IPS-18a (cell line): ENCODE measurements around the gene ACBD4.
A peak's percentile ranks its signal among the peaks of the same experiment; 100 is the strongest.

Source experiments
- H3K27ac ChIP-seq: one replicate; pipeline ENCODE4 v1.5.1; 2013; ENCODE audit warnings: low read length
- H3K27me3 ChIP-seq: one replicate; pipeline ENCODE4 v1.6.1; 2013; ENCODE audit warnings: mild to moderate bottlenecking, low read length; ENCODE audit not compliant: control insufficient read depth, insufficient read depth
- H3K36me3 ChIP-seq: one replicate; pipeline ENCODE4 v1.6.1; 2013; ENCODE audit warnings: low read depth, low read length; ENCODE audit not compliant: control insufficient read depth
- H3K4me1 ChIP-seq: one replicate; pipeline ENCODE4 v1.6.1; 2013; ENCODE audit warnings: low read depth, low read length; ENCODE audit not compliant: control insufficient read depth
- H3K4me3 ChIP-seq: one replicate; pipeline ENCODE4 v1.5.1; 2013; ENCODE audit warnings: low read length
- H3K9ac ChIP-seq: one replicate; pipeline ENCODE4 v1.6.1; 2013; ENCODE audit warnings: mild to moderate bottlenecking, low read length, moderate library complexity
- H3K9me3 ChIP-seq: one replicate; pipeline ENCODE4 v1.6.1; 2013; ENCODE audit warnings: low read depth, low read length; ENCODE audit not compliant: control insufficient read depth

Gene ACBD4, protein sequence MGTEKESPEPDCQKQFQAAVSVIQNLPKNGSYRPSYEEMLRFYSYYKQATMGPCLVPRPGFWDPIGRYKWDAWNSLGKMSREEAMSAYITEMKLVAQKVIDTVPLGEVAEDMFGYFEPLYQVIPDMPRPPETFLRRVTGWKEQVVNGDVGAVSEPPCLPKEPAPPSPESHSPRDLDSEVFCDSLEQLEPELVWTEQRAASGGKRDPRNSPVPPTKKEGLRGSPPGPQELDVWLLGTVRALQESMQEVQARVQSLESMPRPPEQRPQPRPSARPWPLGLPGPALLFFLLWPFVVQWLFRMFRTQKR

DNA sequence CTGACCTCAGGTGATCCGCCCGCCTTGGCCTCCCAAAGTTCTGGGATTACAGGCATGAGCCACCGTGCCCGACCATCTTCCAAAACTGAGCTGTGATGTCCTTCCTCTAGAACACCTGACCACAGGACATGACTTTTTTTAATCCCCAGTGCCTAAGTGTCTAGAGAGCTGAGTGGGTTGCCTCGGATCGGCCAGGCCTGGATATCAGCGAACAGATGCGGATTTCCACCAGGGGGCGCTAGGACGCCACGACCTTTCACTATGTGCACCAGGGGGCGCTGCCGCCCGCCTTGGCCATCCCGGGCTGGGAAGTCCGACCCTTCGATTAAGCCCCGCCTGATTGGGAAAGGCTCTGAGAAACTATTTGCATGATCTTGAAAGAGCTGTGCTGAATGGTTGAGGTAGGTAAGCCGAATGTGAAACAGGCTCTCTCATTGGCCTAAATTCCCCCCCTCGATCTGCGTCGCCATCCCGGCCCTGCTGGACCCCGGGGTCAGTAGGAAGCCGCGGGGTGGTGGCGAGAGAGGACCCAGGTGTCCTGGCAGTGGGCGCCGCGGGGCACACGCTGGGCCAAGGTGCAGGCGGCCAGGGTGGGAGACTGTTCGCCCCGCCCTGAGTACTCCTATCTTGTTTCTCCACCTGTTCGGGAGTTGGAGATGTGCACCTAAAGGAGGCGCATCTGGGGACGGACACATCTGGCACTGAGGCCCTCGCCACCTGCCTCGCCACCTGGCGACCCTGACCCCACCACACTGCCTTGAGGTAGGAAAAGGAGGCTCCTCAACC lies at the start of gene ACBD4:
ACBD4 (plus strand) TSS at position 496 of the 786 bp plus-strand sequence. CDS start 458 bp downstream, outside the sequence.
- Histone ChIP-seq H3K4me1 (peaks cover 5% of the 10 kb centered on the region), H3K27me3 (peaks cover 6% of the 10 kb centered on the region), H3K4me3 (peak within 1 kb of the TSS; percentile 71), H3K9me3 (no peaks in the 10 kb centered on the region), H3K27ac (no peak within 1 kb of the TSS), H3K36me3 (no peaks in the 10 kb centered on the region), H3K9ac (peak within 1 kb of the TSS; percentile 11)

DNA sequence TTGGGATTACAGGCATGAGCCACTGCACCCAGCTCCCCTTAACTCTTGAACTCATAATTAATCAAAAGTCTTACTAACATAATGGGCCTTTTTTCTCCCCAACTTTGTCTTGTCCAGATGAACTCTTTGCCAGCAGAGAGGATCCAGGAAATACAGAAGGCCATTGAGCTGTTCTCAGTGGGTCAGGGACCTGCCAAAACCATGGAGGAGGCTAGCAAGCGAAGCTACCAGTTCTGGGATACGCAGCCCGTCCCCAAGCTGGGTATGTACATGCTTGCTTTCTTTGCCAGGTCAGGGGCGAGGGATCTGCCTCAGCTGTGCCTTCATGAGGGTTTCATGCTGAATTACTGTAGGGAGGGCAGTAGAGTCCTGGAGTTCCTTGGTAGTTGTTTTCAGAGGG lies 49.1 kb upstream of the ACBD4 start:
- no peak overlapping the region for H3K27ac ChIP-seq
- peaks cover 68% of the 10 kb centered on the region for H3K36me3 ChIP-seq
- H3K9me3 ChIP-seq = no peaks in the 10 kb centered on the region
- H3K4me3 ChIP-seq = no peak overlapping the region
- H3K4me1 ChIP-seq = peaks cover 8% of the 10 kb centered on the region
- H3K9ac ChIP-seq = no peak overlapping the region
- no peaks in the 10 kb centered on the region for H3K27me3 ChIP-seq

DNA sequence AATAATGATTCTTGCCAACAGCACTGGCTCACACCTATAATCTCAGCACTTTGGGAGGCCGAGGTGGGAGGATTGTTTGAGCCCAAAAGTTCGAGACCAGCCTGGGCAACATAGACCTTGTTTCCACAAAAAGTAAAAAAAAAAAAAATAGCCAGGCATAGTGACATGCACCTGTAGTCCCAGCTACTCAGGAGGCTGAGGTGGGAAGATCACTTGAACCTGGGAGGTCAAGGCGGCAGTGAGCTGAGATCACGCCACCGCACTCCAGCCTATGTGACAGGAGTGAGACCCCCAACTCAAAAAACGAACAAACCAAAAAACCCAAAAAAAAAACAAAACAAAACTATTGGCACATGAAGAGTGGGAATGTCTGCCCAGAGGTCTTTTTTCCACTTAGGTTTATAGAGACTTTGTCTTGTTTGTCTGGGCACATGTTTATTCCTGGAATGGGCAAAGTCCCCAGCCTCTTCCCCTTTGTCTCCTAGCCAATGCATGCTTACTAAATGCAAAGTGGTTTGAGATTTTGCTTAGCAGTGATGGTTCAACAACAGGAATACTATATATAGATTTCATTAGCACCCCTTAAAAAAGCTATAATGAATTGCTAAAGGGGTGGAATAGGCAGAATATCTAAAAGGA lies 48.5 kb upstream of the ACBD4 start:
- Histone ChIP-seq H3K27me3 (no peaks in the 10 kb centered on the region), H3K4me1 (peaks cover 8% of the 10 kb centered on the region), H3K4me3 (no peak overlapping the region), H3K36me3 (peaks cover 65% of the 10 kb centered on the region), H3K9me3 (no peaks in the 10 kb centered on the region), H3K27ac (no peak overlapping the region), H3K9ac (no peak overlapping the region)

DNA sequence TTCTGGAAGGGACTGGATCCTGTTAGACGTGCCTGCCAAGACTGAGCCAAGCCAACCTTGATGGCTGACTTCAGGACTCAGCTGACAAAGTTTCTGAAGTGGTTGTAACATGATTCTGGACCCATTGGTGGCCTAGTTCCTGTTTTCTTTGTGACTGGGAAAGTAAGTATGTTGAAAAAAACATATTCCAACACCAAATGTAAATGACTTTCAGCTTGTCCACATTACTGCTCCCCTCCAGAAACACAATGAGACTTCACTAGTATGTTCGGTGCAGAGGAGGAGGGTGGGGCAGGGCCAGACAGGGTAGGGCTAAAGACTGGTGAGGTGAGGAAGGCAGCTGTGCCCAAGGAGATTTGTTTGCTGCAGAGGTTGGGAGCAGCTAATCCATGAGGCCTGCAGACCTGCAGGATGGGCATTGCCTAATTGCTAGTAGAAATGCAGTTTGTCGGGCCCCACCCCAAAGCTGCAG lies 47.9 kb upstream of the ACBD4 start:
- H3K9me3 ChIP-seq = no peaks in the 10 kb centered on the region
- H3K4me1 ChIP-seq = peaks cover 8% of the 10 kb centered on the region
- H3K9ac ChIP-seq = no peak overlapping the region
- H3K36me3 ChIP-seq = peaks cover 63% of the 10 kb centered on the region
- no peak overlapping the region for H3K27ac ChIP-seq
- no peak overlapping the region for H3K4me3 ChIP-seq
- H3K27me3 ChIP-seq = no peaks in the 10 kb centered on the region

DNA sequence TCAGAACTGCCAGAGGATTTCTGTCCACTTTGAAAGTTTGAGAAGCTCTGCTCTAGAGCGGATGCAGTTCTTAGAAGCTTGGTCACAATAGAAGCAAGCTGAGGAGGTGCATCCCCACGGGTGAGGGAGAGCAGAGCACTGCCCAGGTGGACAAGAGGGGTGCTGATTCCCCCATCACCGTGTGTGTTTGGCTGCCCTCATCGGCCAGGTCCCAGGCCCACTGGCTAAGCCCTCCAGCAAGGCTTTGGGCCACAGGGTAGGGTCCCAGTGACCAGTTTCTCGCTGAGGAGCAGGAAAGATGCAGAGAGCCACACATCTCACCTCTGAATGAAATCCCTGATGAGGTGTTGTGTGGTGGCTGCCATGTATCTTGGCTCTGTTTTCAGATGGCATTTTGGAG lies 47.5 kb upstream of the ACBD4 start:
- Histone ChIP-seq H3K27ac (no peak overlapping the region), H3K36me3 (peaks cover 64% of the 10 kb centered on the region), H3K4me1 (peaks cover 8% of the 10 kb centered on the region), H3K4me3 (no peak overlapping the region), H3K9ac (no peak overlapping the region), H3K27me3 (no peaks in the 10 kb centered on the region), H3K9me3 (no peaks in the 10 kb centered on the region)

DNA sequence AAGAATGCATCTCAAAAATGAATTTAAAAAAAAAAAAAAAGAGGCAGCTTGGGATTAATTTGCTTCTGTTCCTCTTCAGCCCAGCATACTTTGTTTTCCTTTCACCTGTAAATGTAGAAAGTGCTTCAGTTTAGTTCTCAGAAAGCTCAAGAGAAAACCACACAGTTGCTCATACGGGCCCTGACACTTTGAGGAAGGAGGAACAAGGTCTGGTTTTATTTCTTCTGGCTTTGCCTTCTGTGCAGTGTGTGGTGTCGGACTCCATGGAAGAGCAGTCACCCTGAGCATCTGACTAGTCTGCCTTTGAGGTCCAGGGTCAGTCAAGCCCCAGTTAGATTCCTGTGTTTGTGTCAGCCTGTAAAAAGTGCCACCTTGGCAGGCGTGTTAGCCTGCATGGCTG lies 46.7 kb upstream of the ACBD4 start:
- no peak overlapping the region for H3K27ac ChIP-seq
- peaks cover 8% of the 10 kb centered on the region for H3K4me1 ChIP-seq
- H3K4me3 ChIP-seq = no peak overlapping the region
- H3K36me3 ChIP-seq = peaks cover 66% of the 10 kb centered on the region
- H3K9ac ChIP-seq = no peak overlapping the region
- H3K9me3 ChIP-seq = no peaks in the 10 kb centered on the region
- no peaks in the 10 kb centered on the region for H3K27me3 ChIP-seq

DNA sequence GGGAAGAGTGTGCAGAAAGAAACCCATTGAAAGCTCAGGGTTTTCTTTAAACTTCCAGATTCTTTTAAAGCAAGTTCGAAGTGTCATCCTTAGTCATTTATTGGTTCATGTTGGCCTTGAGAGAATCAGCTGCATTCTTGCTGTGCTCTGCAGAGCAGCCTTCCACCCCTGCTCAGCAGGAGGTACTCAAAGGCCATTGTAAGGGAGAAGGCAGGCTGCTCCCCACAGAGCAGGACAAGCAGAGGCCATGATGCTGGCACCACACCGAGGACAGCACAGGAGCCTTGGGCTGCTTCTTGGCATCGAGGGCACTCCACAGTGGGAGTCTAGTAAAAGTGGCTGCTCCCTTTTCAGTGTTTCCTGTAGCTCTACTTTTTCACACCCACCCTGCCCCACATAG lies 44.8 kb upstream of the ACBD4 start:
- Histone ChIP-seq H3K36me3 (peaks cover 57% of the 10 kb centered on the region), H3K27ac (no peak overlapping the region), H3K9me3 (no peaks in the 10 kb centered on the region), H3K27me3 (no peaks in the 10 kb centered on the region), H3K4me3 (peak overlapping the region; percentile 2), H3K9ac (no peak overlapping the region), H3K4me1 (peaks cover 8% of the 10 kb centered on the region)

DNA sequence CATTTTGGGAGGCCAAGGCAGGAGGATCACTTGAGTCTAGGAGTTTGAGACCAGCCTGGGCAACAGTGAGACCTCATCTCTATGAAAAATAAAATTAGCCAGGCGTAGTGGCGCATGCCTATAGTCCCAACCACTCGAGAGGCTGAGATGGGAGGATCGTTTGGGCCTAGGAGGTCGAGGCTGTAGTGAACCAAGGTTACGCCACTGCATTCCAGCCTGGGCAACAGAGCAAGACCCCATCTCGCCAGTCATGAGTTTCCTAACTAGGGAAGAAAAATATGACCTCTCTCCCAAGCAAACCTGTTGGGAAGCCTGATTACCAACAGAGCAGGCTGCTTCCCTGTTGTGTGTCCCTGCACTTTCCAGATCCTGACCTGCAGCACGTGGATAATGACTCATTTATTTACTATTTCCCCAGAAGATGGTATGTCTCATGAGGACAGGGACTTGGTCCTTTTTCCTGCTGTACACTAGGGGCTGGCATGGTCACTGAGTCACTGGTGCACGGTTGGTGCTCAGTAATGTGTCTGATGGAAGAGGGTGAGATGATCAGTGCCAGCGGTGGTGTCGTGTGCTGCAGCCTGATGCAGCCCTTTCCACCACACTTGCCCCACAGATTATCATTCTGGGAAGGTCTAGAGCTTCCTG lies 43.6 kb upstream of the ACBD4 start:
- no peak overlapping the region for H3K27ac ChIP-seq
- peaks cover 60% of the 10 kb centered on the region for H3K36me3 ChIP-seq
- no peaks in the 10 kb centered on the region for H3K9me3 ChIP-seq
- peaks cover 8% of the 10 kb centered on the region for H3K4me1 ChIP-seq
- H3K4me3 ChIP-seq = no peak overlapping the region
- H3K27me3 ChIP-seq = no peaks in the 10 kb centered on the region
- H3K9ac ChIP-seq = no peak overlapping the region

DNA sequence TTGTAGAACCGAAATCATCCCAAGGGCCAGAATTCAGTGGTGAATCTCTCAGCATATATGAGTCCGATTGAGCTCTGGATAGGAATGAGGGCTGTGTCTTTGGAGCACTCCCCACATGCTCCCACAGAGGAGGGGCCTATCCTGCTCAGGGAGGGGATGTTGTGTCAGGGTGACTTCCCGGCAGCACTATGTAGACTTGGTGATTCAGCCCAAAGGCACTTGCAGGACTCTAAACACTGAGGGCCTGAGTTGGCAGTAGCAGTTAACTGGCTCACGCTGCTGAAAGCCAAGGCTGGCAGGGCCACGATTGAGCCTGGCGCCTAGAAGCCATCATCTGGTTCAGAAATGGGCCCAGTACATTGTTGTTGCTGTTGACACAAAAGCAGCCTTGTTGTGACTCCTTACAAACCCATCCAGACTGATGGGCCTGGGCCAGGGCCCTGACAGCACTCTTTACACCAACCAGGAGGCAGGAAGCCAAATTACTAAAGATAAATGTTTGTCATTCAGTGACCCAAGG lies 42.5 kb upstream of the ACBD4 start:
- Histone ChIP-seq H3K27me3 (no peaks in the 10 kb centered on the region), H3K9ac (no peak overlapping the region), H3K9me3 (no peaks in the 10 kb centered on the region), H3K4me1 (peaks cover 8% of the 10 kb centered on the region), H3K4me3 (no peak overlapping the region), H3K36me3 (peaks cover 60% of the 10 kb centered on the region), H3K27ac (no peak overlapping the region)

DNA sequence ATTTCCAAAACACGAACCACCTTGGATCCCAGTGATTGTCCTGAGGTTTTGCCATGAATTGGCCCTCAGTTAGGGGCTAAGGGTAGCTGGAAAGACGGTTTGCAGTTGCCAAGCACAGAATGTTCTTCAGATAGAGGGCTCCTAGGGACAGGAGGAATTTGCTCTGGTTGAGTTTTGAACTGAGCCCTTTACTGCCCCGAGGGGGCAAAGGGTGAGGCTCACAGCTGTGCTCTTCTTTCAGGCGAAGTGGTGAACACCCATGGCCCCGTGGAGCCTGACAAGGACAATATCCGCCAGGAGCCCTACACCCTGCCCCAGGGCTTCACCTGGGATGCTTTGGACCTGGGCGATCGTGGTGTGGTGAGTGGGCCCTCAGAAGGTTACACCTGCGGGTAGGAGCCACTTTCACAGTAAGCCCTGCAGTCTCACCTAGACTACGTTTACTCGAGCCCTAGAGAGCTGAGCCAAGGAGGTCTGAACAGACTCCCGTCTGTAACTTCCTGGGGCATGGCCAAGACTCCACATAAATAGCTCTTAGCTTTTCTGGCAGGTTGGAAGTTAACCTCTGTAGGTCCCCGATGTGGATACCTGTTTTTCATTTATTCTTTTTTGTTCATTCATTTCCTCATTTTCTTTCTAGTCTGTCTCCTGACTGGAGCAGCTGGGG lies 41.9 kb upstream of the ACBD4 start:
- H3K4me1 ChIP-seq = peaks cover 8% of the 10 kb centered on the region
- H3K9me3 ChIP-seq = no peaks in the 10 kb centered on the region
- H3K27me3 ChIP-seq = no peaks in the 10 kb centered on the region
- peaks cover 62% of the 10 kb centered on the region for H3K36me3 ChIP-seq
- no peak overlapping the region for H3K27ac ChIP-seq
- H3K9ac ChIP-seq = no peak overlapping the region
- H3K4me3 ChIP-seq = no peak overlapping the region

DNA sequence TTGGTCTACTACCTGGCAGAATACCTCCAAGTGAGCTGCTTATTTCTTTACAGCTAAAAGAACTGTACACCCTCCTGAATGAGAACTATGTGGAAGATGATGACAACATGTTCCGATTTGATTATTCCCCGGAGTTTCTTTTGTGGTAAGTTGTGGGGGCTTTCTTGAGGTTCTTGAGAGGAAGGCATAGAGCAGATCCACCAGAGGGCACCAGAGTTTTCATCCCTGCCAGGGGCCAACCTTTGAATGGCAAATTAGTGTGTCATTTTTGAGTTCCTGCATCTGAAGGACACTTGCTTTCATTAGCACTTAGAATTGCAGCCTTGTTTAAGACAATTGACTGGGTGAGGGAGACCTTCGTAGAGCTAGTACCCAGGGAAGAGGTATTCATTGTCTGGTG lies 39.3 kb upstream of the ACBD4 start:
- no peaks in the 10 kb centered on the region for H3K4me1 ChIP-seq
- H3K36me3 ChIP-seq = peaks cover 65% of the 10 kb centered on the region
- H3K27me3 ChIP-seq = no peaks in the 10 kb centered on the region
- H3K9ac ChIP-seq = no peak overlapping the region
- H3K9me3 ChIP-seq = no peaks in the 10 kb centered on the region
- H3K4me3 ChIP-seq = no peak overlapping the region
- no peak overlapping the region for H3K27ac ChIP-seq
